ENCODE measurements around the gene CEND1. TPM values are rescaled to one million over a fixed set of nuclear protein-coding genes. Genes with fewer than 3 reads are reported as not detected.

The CEND1 gene
- total RNA-seq, 1 experiment from 2014 or later: not detected

DNA sequence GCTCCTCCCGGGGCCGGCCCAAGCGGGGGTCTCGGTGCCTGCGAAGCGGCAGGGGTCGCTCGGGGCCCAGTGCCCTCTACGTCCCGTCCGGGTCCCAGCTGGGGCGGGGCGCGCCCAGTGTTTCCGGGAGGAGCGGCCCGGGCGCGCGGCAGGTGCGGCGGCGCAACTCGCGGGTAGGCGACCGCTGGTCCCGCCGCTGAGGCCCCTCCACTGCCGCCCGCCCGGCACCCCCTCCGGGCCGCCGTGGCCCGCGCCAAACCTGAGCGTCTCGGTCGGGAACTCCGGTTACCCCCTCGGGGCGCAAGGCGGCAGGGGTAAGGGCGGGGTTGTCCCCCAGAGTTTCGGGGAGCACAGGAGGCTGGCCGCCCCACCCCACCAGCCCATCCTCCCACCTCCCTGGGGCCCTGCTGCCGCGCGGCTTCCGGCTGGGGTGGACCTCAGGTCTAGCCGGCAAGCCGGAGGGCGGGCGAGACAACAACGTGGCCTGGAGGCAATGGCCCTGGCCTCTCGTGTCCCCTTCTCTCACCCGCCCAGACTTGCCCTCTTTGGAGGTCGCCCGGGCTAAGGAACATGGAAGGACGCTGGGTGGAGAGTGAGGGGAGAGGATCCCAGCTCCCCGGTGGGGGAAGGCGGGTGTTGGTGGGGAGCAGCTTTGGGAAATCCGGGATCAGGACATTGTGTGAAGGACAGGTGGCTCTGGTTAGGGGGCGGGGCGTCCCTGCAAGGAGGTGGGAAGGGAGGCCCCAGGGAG lies 37.4 kb upstream of the CEND1 start:
- no peak for DNase-seq (ENCODE audit: low read depth)

DNA sequence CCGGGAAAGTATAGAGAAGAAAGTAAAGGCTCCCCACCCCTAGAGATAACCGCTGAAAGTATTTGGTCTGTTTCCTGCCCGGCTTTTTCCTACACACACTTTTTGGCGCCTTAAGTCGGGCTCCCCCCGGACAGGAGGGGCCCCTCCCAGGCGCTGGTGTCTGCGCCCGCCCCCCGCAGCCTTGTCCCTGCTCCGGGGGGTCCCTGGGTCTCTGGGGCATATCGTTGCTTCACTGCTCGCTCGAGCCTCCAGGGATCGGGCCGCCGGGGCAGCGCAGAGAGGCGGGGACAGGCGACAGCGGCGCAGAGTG lies 36.9 kb upstream of the CEND1 start:
- DNase-seq (ENCODE audit: low read depth): no peak

DNA sequence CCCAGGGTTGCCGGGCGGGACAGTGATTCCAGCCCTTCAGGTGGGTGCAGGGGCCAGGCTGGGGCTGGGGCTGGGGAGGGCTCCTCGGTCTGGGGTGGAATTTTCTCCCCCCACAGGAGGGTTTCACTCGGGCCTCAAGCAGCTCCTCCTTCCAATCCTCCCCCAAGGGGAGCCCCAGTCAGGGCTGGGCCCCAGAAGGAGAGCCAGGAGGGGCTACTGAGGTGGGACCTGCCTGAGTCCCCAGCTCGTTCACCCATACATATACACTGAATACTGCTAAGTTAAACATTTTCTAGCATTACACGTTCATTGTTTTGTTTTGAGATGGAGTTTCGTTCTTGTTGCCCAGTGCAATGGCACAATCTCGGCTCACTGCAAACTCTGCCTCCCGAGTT lies 36.3 kb upstream of the CEND1 start:
- DNase-seq (ENCODE audit: low read depth): no peak

DNA sequence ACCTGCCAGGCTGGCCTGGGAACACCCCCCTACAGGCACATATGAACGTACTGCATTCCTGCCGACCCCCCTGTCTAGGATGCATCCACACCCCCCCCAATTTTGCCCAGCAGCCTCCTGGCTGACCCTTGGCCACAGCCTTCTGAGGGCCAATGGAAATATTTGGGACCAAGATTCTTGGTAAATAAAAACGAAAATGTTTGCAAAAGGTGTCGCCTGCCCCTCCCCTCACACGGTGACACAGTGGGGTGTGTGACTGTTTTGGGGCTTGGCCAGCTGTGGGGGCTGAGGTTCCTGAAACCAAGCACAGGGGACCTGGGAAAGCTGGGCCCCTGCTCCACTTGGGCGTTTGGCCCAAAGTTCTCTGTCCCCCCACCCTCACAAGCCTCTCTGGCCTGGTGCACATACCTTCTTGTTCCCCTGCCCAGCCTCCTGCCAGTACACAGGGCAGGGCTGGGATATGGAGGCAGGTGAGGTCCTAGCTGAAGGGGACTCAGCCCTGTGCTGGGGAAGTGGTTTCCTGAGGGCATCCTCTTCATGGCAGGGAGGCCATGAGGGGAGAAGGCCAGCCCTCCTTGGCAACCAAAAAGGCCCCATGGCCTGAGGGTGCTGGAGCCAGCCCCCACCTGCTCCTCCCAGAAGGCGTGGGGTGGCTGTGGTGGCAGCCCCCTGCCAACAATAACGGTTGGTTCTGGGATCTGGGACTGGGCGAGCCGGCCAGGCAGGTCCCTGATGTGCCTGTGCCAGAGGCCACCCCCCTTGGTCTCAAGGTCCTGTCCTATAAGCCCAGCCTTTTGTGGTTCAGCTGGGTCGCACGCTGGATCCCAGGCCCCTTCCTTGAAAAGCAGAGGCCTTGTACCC lies 35.7 kb upstream of the CEND1 start:
- DNase-seq (ENCODE audit: low read depth): peak; percentile 9

DNA sequence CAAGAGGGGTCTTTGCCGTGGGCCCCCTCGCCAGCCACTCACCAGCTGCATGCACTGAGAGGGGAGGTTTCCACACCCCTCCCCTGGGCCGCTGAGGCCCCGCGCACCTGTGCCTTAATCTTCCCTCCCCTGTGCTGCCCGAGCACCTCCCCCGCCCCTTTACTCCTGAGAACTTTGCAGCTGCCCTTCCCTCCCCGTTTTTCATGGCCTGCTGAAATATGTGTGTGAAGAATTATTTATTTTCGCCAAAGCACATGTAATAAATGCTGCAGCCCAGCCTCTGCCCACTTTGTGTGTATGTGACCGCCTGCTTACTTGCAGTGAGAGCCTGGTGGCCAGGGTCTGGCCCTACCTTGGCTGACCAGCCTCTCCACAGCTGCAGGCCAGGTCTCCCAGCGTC lies 35.1 kb upstream of the CEND1 start:
- peak; percentile 4 for DNase-seq (ENCODE audit: low read depth)

DNA sequence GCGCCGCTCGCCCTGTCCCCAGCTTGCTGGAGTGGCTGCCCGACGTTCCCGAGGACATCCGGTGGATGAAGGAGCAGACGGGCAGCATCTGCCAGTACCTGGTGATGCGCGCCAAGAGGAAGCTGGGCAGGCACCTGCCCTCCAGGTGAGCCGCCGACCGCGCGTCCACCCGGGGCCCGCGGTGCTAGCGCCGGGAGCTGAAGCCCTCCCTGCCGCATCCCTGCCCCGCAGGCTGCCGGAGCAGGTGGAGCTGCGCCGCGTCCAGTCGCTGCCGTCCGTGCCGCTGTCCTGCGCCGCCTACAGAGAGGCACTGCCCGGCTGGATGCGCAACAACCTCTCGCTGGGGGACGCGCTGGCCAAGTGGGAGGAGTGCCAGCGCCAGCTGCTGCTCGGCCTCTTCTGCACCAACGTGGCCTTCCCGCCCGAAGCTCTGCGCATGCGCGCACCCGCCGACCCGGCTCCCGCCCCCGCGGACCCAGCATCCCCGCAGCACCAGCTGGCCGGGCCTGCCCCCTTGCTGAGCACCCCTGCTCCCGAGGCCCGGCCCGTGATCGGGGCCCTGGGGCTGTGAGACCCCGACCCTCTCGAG lies 34.5 kb upstream of the CEND1 start:
- DNase-seq (ENCODE audit: low read depth): no peak

DNA sequence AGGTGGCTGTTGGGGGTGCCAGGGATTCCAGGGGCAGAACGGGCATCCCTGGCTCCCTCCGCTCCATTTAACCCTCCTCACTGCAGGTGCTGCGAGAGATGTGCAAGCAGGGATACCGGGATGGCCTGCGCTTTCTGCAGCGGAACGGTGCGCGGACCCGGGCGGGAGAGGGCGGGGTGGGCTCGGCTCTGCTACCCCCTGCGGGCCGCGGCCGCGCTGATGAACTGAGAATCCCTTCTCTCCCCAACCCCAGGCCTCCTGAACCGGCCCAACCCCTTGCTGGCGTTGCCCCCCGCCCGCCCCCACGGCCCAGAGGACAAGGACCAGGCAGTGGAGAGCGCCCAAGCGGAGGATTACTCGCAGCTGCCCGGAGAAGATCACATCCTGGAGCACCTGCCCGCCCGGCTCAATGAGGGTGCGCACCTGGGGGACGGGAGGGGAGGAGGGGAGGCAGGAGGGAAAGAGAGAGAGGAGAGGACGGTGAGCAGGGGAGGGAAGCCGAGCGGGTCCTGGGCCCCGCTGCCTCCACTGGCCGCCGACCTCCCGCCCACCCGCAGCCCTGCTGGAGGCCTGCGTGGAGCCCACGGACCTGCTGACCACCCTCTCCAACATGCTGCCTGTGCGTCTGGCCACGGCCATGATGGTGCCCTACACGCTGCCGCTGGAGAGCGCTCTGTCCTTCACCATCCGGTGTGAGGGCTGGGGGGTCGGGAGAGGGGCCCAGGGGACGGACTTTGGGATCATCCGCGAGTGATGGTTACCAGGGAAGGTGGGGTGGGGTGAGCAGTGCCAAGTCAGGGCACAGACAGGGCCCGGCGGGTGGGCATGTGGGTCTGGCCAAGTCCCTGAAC lies 33.8 kb upstream of the CEND1 start:
- DNase-seq (ENCODE audit: low read depth): no peak

DNA sequence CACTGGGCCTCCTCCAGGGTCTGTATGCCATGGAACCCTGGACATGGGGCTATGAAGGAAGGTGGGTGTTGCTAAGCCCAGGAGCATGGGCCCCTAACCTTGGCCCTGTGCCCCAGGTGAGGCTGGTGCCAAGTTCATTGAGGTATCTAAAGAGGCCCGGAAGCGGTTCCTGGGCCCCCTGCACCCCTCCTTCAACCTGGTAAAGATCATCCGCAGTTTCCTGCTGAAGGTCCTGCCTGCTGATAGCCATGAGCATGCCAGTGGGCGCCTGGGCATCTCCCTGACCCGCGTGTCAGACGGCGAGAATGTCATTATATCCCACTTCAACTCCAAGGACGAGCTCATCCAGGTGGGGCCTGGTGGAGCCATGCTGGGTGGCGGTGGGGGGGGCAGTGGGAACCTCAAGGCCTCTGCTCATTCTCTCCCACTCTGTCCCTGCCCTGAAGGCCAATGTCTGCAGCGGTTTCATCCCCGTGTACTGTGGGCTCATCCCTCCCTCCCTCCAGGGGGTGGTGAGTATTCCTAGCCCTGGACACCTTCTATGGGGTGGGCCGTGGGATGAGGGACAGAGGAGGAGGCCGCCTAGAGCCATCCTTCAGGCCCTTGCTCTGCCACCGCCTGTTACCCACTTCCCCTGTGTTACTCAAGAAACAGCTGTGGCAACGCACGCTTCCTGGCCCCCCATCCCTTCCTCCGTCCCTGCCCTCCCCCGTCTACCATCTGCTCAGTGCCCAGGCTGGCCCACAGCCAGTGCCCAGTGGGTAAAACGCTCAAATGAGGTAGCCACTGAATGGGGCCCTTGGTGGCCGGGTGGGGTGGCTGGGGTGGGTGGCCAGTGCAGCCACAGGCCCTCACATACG lies 31.9 kb upstream of the CEND1 start:
- DNase-seq (ENCODE audit: low read depth): no peak

DNA sequence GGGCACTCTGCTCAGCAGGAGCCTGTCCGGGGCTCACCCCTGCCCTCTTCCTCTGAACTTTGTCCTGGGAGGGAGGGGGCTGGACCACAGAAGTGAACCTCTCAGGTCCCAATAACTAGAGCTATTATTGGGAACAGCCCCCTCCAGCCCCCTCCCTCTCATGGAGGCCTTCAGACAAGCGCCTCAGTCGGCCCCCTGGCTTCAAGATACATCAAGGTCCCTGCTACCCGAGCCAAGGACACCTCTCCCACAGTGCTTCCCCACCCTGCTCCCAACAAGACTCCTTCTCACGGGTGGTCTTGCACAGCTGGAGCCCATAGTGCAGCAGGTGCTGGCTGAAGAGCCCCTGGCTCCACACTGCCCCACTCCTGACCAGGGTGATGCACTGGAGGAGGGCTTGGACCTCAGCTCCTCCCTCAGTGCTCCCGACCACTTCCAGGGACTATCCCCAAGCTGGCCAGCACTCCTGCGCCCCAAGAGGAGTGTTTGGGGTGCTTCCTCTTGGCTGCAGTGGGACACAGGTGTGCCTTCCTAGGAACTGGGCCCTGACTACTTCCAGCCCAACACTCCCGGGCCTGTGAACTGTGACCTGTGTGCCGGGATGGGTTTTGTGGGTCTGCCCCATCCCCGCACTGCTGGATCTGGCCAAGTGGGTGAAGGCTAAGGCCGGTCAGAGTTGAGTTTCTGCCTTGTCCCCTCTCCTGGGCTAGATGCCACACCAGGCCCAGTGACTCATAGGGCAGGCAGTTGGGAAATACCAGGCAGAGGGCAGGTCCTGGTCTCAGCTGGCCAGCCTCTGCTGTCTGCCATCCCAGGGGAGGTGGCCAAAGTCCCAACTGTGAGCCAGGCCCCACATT lies 31.0 kb upstream of the CEND1 start:
- peak; percentile 93 for DNase-seq (ENCODE audit: low read depth)

DNA sequence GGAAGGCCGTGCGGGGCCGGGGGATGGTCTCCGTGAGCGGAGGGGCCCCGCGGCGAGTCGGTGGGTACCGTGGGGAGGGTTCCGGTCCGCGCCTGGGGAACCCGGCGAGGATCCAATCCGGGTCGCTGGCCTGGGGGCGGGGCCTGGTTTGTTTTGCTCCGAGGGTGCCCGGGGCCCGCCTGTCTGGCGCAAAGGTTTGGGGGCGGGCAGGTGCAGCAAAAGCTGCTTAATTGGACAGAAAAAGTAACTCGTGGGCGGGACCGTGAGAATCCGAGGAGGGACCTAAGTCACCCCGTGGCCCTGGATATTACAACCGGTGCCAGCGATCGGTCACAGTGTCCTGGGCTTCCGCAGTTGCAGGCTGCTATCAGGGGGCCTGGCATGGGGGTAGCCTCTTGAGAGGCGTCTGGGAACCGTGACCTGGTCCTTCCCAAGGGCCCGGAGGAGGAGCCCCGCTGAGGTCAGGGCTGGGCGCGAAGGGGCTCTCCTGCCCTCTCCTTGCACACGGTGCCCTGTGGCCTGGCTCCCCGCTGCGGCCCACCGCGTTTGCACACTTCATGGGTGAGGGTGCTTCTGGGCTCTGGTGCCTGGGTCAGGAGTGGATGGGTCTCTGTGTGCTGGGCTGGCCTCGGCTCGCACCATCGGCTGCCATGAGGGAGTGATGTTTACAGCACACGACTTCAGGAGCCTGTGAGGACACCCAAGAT lies 30.2 kb upstream of the CEND1 start:
- peak; percentile 93 for DNase-seq (ENCODE audit: low read depth)

DNA sequence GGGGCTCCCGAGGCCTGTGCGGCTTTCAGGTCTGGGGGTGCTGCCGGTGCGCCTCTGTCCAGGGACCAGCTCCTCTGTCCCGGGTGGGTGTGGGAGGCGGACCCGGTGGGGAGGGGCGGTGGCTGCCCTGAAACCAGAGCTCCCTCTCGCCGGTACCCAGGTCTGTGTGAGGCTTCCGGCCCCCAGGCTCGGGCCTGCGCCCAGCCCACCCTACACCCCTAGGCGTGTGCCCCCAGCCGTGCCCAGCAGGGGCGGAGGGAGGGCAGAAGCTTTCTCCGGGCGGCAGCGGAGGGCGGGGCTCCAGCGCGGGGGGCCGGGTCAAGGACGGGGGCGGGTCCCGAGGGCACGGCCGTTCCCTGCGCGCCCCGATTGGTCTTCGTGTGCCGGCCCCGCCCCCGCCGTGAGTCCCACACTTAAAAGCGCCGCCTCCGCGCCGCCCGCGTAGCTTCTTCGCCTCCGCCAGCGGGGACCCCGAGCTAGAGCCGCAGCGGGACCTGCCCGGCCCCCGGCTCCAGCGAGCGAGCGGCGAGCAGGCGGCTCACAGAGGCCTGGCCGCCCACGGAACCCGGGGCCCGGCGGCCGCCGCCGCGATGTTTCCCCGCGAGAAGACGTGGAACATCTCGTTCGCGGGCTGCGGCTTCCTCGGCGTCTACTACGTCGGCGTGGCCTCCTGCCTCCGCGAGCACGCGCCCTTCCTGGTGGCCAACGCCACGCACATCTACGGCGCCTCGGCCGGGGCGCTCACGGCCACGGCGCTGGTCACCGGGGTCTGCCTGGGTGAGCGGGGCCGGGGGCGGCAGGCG lies 29.4 kb upstream of the CEND1 start:
- peak; percentile 83 for DNase-seq (ENCODE audit: low read depth)

DNA sequence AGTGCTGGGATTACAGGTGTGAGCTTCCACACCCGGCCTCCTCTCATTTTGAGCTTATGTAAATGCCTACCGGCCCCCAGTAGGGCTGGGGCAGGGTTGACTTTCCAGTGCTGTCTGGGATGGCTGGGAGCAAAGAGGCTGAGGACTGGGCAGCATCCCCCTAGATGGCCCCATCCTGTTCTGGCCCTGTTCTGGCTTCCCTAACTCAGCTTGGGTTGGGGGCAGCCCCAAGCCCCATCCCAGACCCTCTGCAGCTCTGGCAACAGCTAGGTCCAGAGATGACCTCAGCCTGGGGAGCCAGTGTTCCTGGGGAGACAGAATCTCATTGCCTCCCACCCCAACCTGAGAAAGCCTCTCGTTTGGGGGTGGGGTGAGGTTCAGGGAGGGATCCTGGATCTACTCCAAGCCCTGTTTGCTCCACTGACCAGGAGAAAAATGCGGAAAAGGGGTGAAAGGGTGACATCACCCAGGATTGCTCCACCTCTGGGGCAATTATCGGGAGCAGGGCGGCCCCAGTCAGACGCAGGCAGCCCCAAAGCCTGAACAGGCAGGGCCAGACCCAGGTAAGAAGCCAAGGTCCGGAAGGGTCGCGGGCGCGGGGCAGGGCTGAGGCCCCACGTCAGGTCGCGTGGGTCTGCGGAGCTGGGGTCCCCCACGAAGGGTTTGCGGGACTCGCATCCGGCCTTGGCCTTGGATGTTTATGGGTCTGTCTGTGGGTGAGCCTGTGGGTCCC lies 28.7 kb upstream of the CEND1 start, which contains the start of gene PNPLA2:
TSS of gene PNPLA2 (plus strand) at position 519 of the 733 bp plus-strand sequence. CDS start 805 bp downstream, outside the sequence.
- DNase-seq (ENCODE audit: low read depth): peak; percentile 60

DNA sequence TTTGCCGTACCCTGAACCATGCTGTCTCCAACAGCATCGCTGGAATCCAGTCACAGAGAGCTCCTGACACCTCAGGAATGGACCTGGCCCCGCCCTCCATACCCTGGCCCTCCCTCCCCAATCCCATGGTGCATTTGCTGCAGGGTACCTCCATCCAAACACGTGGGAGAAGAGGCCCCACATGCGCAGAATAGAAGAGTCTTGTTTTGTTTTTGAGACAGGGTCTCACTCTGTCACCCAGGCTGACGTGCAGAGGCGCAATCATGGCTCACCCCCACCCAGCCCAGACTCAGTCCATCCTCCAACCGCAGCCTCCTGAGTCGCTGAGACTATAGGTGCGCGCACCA lies 26.5 kb upstream of the CEND1 start:
- DNase-seq (ENCODE audit: low read depth): no peak

DNA sequence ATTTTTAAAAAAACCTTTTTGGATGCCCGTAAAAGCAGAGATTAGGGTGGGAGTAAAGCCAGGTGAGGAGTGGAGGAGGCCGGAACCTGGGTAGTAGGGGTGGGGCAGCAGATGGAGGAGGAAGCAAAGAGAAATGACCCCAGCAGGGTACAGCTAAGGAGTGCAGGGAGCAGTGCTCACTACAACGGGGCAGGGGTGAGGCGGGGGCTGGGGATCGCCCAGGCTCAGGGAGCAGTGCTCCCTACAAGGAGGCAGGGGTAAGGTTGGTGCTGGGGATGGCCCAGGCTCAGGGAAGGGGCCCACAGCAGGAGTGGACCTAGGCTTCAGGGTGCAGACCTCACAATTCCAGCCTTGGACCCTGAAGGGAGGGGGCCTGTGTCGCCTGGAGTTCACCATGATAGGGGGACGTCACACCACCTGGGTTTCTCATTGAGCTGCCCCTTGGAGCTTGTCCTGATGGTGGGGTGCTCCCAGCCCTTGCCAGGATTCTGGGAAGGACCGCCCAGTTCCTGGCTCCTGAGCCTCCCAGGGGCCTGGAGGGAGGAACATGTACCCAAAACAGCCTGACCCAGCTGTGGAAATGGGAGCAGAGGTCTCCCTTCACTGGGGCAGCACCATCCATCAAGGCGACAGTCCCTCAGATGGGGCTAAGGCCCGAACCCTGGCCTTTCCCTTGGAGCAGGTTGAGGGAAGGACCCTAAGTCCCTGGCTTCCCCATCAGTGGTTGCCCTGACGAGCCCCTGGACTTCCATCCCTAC lies 26.0 kb upstream of the CEND1 start:
- DNase-seq (ENCODE audit: low read depth): no peak

DNA sequence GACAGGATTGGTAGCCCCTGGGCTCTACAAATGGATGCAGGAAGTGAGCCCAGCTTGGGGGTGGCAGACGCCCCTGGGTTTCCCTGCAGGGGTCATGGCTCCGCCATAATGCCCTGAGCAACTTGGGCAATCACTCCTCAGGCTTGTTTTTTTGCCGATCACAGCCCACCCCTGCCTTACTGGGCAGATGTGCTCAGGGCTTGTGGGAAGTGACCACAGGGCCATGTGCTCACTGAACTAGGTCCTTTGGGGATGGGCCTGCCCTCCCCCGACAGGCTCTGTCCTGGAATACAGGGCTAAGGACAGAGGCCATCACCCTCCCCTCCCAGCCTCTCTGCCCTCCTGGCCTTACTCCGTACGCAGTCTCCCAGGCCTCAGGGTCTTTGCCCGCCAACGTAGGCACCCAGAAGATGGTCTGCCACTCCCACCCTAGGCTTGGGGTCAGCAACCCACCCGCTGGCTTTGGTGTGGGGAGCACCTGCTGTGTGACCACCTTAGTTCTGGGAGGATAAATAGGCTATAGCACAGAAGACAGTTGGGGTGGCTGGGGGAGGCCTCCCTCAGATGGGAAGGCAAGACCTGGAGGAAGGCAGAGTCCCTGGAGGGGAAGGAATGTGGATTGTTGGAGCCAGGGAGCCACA lies 23.7 kb upstream of the CEND1 start:
- DNase-seq (ENCODE audit: low read depth): no peak

DNA sequence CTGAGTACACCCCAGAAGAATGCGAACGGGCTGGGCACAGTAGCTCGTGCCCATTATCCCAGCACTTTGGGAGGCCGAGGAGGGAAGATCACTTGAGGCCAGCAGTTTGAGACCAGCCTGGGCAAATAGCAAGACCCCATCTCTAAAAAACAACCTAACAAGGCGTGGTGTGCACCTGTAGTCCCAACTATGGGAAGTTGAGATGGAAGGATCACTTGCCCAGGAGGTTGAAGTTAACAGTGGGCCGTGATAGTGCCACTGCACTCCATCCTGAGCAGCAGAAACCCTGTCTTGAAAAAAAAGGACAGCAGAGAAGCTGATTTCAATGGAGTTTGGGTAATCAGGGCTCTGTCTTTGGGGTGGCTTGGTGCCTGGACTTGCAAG lies 23.2 kb upstream of the CEND1 start:
- no peak for DNase-seq (ENCODE audit: low read depth)

DNA sequence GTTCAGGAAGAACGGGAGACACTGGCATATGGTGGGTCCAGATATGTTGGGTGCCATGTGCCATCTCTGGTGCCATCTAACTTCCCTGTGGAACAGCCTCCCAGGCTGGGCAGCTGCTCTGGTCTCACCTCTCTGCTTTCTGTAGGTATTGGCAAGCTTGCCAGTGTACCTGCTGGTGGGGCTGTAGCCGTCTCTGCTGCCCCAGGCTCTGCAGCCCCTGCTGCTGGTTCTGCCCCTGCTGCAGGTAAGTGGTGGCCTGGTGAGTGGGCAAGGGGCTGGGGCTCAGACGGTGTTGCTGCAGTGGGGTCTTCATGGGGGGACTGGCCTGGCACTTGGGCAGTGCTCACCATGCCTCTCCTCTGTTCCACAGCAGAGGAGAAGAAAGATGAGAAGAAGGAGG lies 22.5 kb upstream of the CEND1 start:
- DNase-seq (ENCODE audit: low read depth): no peak

Data from M059J (cell line).